Caco-2 (cell line): ENCODE results near the gene FADS6. TPM values are rescaled to one million over a fixed set of nuclear protein-coding genes. Genes with fewer than 3 reads are reported as not detected.
A peak's percentile ranks its signal among the peaks of the same experiment; 100 is the strongest.

Experiments
- BruUV-seq: library from RNA; stranded (reverse); fragments of 400-500 nt; replicated peaks from 2 replicates; lab custom pipeline; 2021; lab: Mats Ljungman, UMichigan
- CTCF ChIA-PET: fragments of 300-600 bp; sonication (Branson Sonifier 250); formaldehyde crosslinking; loops from one replicate; lab custom pipeline; 2022; ENCODE audit warnings: antibody characterized with exemption; lab: Charles Lee
- POLR2A ChIA-PET: fragments of 300-600 bp; sonication (Branson Sonifier 250); formaldehyde crosslinking; loops from one replicate; lab custom pipeline; 2022; ENCODE audit warnings: antibody characterized with exemption; lab: Charles Lee
- DNase-seq, 2 experiments: peaks; one replicate each; pipeline versions ENCODE4 v3.0.0 to v3.0.0-alpha.2; 2020 to 2022
- H3K27me3 ChIP-seq: replicated peaks from 2 replicates; pipeline ENCODE4 v1.6.0; 2011; ENCODE audit warnings: low read length; ENCODE audit not compliant: control insufficient read depth, insufficient read depth
- H3K36me3 ChIP-seq: 2 replicates; pipeline ENCODE4 v1.5.1; 2011; ENCODE audit warnings: low read length; ENCODE audit not compliant: control insufficient read depth, insufficient read depth
- H3K4me1 ChIP-seq: fragments of 250-450 bp; sonication (Bioruptor Pico); 2 replicates; pipeline ENCODE4 v1.5.1; 2020; ENCODE audit warnings: mild to moderate bottlenecking
- H3K4me3 ChIP-seq: 2 replicates; pipeline ENCODE4 v1.5.1; 2011; ENCODE audit warnings: low read depth, mild to moderate bottlenecking, control low read depth, low read length
- H3K9me3 ChIP-seq: fragments of 250-450 bp; sonication (Bioruptor Pico); 2 replicates; pipeline ENCODE4 v1.5.1; 2020; ENCODE audit warnings: mild to moderate bottlenecking, moderate library complexity
- H3K27ac Mint-ChIP-seq: one replicate; pipeline ENCODE4 v1.8.0; 2022; ENCODE audit warnings: mixed read lengths; ENCODE audit not compliant: unreplicated experiment
- H3K27me3 Mint-ChIP-seq: one replicate; pipeline ENCODE4 v1.8.0; 2022; ENCODE audit warnings: mixed read lengths; ENCODE audit not compliant: insufficient read depth, unreplicated experiment
- H3K36me3 Mint-ChIP-seq: one replicate; pipeline ENCODE4 v1.8.0; 2022; ENCODE audit warnings: mild to moderate bottlenecking, mixed read lengths; ENCODE audit not compliant: insufficient read depth, unreplicated experiment
- H3K4me1 Mint-ChIP-seq: one replicate; pipeline ENCODE4 v1.8.0; 2022; ENCODE audit warnings: low read depth, mixed read lengths; ENCODE audit not compliant: unreplicated experiment
- H3K4me3 Mint-ChIP-seq: one replicate; pipeline ENCODE4 v1.8.0; 2022; ENCODE audit warnings: mild to moderate bottlenecking, moderate library complexity, mixed read lengths; ENCODE audit not compliant: unreplicated experiment
- H3K9me3 Mint-ChIP-seq: one replicate; pipeline ENCODE4 v1.8.0; 2022; ENCODE audit warnings: mixed read lengths; ENCODE audit not compliant: unreplicated experiment
- CTCF ChIP-seq, 2 experiments: fragments of 200-600 bp in 1 of 2; IDR thresholded peaks; 1 replicate in 1 of 2; 2 replicates in 1 of 2; pipeline versions ENCODE4 v1.5.1 to v1.8.0; 2011 to 2022; ENCODE audit warnings: antibody characterized with exemption in 1 of 2, control low read depth in 1 of 2, inconsistent platforms in 1 of 2, low read depth in 1 of 2, low read length in 1 of 2, mild to moderate bottlenecking in 1 of 2, moderate library complexity in 1 of 2; ENCODE audit not compliant: insufficient read depth in 1 of 2, severe bottlenecking in 1 of 2, unreplicated experiment in 1 of 2
- intact Hi-C: fragments of 100-400 bp; cut with micrococcal nuclease; formaldehyde crosslinking; loops from one replicate; pipeline ENCODE4 v1.10.0; 2022; ENCODE audit not compliant: unreplicated experiment
- total RNA-seq: library from RNA; stranded (reverse); gene quantifications from 2 replicates; pipeline ENCODE4 v1.2.3, GENCODE V29; 2022

Gene FADS6
- total RNA-seq, 1 experiment from 2014 or later = 2.6 TPM

DNA sequence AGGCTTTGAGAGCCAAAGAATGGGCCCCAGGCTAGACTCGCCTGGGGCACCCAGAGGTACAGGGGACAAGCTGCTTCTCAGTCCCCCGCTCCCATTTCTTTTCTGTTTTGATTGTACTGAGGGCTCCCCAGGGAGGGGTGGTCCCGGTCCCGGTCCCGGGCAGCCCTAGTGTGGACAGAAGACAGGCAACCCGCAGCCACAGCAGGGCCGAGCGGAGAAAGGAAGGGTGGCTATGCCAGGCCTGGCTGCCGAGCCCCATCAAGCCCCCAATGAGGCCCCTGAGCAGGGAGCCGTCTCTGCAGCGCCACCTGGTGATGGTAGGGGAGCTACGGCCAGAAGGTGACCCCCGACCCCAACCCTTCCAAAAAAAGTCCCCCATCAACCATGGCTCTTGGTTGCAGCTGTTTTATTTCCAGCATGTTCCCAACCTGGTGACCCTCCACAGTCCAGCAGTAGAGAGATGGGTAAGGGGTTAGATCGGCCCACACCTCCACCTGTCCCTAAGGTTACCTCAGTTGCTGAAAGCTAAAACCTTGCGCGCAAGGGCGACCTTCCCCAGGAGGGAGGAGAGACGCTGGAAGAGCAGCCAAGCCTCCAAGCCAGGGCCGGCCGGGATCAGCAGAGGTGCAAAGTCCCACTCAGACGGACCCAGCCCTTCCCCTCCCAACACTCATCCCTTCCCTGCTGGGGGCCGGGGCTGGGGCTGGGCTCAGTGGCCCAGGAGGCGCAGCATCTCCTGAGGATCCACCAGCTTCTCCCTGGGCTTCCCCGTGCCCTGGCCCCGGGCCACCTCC, 31.1 kb downstream of the FADS6 start:
- POLR2A ChIA-PET = interaction anchor here (0.9 to 1.7 kb wide), 2 partner anchors 10 to 11 kb away, joined by 4 to 12 read pairs; partner anchors contain the start of gene FDXR
- Mint-ChIP-seq H3K4me1 (peaks cover 8% of the 10 kb centered on the region), H3K27ac (no peak overlapping the region), H3K9me3 (no peaks in the 10 kb centered on the region), H3K27me3 (peaks cover 19% of the 10 kb centered on the region), H3K36me3 (peaks cover 17% of the 10 kb centered on the region), H3K4me3 (peak overlapping the region; percentile 43)
- Histone ChIP-seq H3K9me3 (no peaks in the 10 kb centered on the region), H3K27me3 (peaks cover 11% of the 10 kb centered on the region), H3K4me1 (peaks cover 32% of the 10 kb centered on the region), H3K4me3 (no peak overlapping the region), H3K36me3 (peaks cover 3% of the 10 kb centered on the region; the same call in 1 of the 2 replicates)
- no TSS peak for BruUV-seq
- peak; percentile 71 to 82 for DNase-seq
- TF ChIP-seq CTCF (IDR thresholded peaks at IDR 0.05; ENCODE audit: insufficient read depth in 1 of 2, low read depth in 1 of 2, low read length in 1 of 2, severe bottlenecking in 1 of 2, unreplicated experiment in 1 of 2) = peak; percentile 71 to 82
- intact Hi-C loops = loop anchor here (1.0 kb wide), 1 partner anchor 71 kb away; no protein-coding TSS in a partner anchor
- CTCF ChIA-PET = interaction anchor here (0.6 to 4.9 kb wide), 19 partner anchors 8 to 205 kb away, joined by 3 to 43 read pairs (median 5); partner anchors contain the start of genes FDXR, MRPL58 and RAB37

- Mint-ChIP-seq H3K36me3 (peaks cover 17% of the 10 kb centered on the region), H3K9me3 (no peaks in the 10 kb centered on the region), H3K27me3 (peaks cover 24% of the 10 kb centered on the region), H3K27ac (no peak overlapping the region), H3K4me3 (peak overlapping the region; percentile 43), H3K4me1 (peaks cover 8% of the 10 kb centered on the region)
- Histone ChIP-seq H3K27me3 (peaks cover 11% of the 10 kb centered on the region), H3K4me3 (no peak overlapping the region), H3K9me3 (no peaks in the 10 kb centered on the region), H3K4me1 (peaks cover 32% of the 10 kb centered on the region), H3K36me3 (peaks cover 3% of the 10 kb centered on the region; the same call in 1 of the 2 replicates)
- no peak for DNase-seq
- BruUV-seq = no TSS peak
- intact Hi-C loops = loop anchor here (1.0 kb wide), 1 partner anchor 70 kb away; no protein-coding TSS in a partner anchor
- CTCF ChIA-PET = interaction anchor here (0.6 to 4.9 kb wide), 17 partner anchors 9 to 204 kb away, joined by 3 to 43 read pairs (median 4); partner anchors contain the start of genes FDXR and MRPL58
- TF ChIP-seq CTCF (IDR thresholded peaks at IDR 0.05; ENCODE audit: insufficient read depth in 1 of 2, low read depth in 1 of 2, low read length in 1 of 2, severe bottlenecking in 1 of 2, unreplicated experiment in 1 of 2) = no peak
- POLR2A ChIA-PET = interaction anchor here (0.9 to 1.7 kb wide), 2 partner anchors 9 to 11 kb away, joined by 4 to 12 read pairs; partner anchors contain the start of gene FDXR
Observed at GRCh38 chr17:74861662-74862107, 31.7 kb downstream of the FADS6 start.
